ENCODE results near the gene KCNK10.

The KCNK10 gene

GRCh38 chr14:88321692-88322503 is 1.2 kb downstream of the KCNK10 start:
- TF ChIP-seq CTCF (IDR thresholded peaks at IDR 0.05), result no peak
- H3K27ac ChIP-seq, result no peak overlapping the region
- no peak for DNase-seq (ENCODE audit: low spot score)
- no peak overlapping the region for H3K4me3 ChIP-seq

GRCh38 chr14:88318406-88318805 is 4.7 kb downstream of the KCNK10 start:
- TF ChIP-seq CTCF (IDR thresholded peaks at IDR 0.05), result no peak
- no peak overlapping the region for H3K27ac ChIP-seq
- no peak for DNase-seq (ENCODE audit: low spot score)
- H3K4me3 ChIP-seq, result no peak overlapping the region

GRCh38 chr14:88316521-88316920 is 6.5 kb downstream of the KCNK10 start:
- DNase-seq (ENCODE audit: low spot score), result no peak
- H3K27ac ChIP-seq, result no peak overlapping the region
- no peak for TF ChIP-seq CTCF (IDR thresholded peaks at IDR 0.05)
- no peak overlapping the region for H3K4me3 ChIP-seq

- no peak overlapping the region for H3K4me3 ChIP-seq
- no peak overlapping the region for H3K27ac ChIP-seq
- DNase-seq (ENCODE audit: low spot score), result no peak
- TF ChIP-seq CTCF (IDR thresholded peaks at IDR 0.05), result no peak
These were observed 10.8 kb downstream of the KCNK10 start for GRCh38 chr14:88312257-88312656.

GRCh38 chr14:88311780-88312179 is 11.3 kb downstream of the KCNK10 start:
- no peak for DNase-seq (ENCODE audit: low spot score)
- no peak overlapping the region for H3K4me3 ChIP-seq
- no peak for TF ChIP-seq CTCF (IDR thresholded peaks at IDR 0.05)

GRCh38 chr14:88310449-88310848 is 12.6 kb downstream of the KCNK10 start:
- no peak overlapping the region for H3K4me3 ChIP-seq
- no peak for DNase-seq (ENCODE audit: low spot score)
- no peak for TF ChIP-seq CTCF (IDR thresholded peaks at IDR 0.05)
- H3K27ac ChIP-seq, result no peak overlapping the region

More at GRCh38 chr14:88311780-88312179, 11.3 kb downstream of the KCNK10 start:
- H3K27ac ChIP-seq, result no peak overlapping the region

GRCh38 chr14:88310021-88310420 is 13.0 kb downstream of the KCNK10 start:
- TF ChIP-seq CTCF (IDR thresholded peaks at IDR 0.05), result no peak
- DNase-seq (ENCODE audit: low spot score), result no peak
- Histone ChIP-seq H3K4me3 (no peak overlapping the region), H3K27ac (no peak overlapping the region)

All from coronary artery (tissue), 2 donors.